GM12874 (cell line): ENCODE data around the gene CD300LG.

Experiments
- TF ChIP-seq, protein P1 (sequence below): IDR thresholded peaks from 2 replicates; pipeline ENCODE4 v1.5.1; 2011; ENCODE audit warnings: low read depth, mild to moderate bottlenecking, control low read depth, low read length, moderate library complexity; ENCODE audit not compliant: insufficient read depth

Gene CD300LG

GRCh38 chr17:43827596-43827995 is 19.4 kb upstream of the CD300LG start:
- TF ChIP-seq, protein P1, sequence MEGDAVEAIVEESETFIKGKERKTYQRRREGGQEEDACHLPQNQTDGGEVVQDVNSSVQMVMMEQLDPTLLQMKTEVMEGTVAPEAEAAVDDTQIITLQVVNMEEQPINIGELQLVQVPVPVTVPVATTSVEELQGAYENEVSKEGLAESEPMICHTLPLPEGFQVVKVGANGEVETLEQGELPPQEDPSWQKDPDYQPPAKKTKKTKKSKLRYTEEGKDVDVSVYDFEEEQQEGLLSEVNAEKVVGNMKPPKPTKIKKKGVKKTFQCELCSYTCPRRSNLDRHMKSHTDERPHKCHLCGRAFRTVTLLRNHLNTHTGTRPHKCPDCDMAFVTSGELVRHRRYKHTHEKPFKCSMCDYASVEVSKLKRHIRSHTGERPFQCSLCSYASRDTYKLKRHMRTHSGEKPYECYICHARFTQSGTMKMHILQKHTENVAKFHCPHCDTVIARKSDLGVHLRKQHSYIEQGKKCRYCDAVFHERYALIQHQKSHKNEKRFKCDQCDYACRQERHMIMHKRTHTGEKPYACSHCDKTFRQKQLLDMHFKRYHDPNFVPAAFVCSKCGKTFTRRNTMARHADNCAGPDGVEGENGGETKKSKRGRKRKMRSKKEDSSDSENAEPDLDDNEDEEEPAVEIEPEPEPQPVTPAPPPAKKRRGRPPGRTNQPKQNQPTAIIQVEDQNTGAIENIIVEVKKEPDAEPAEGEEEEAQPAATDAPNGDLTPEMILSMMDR: no peak

DNA sequence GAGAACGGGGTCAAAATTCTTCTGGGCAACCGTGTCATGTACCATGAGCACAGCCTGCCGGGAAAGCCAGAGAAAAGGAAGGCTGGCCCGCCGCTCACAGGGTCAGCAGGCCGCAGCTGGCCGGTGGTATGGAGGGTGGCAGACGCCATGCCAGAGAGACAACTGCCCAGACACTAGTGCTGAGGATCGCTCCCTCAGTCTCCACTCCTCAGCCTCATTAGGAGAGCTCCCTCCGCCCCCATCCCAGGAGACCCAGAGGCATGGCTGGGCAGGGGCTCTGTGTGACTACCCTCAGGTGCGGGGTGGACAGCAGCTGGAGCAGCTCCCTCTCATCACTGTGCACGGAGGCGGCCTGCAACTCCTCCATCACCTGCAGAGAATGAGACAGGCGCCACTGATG is 17.2 kb upstream of the CD300LG start:
- TF ChIP-seq, protein P1: no peak

- TF ChIP-seq, protein P1: no peak
Observed at GRCh38 chr17:43830510-43831140, 16.4 kb upstream of the CD300LG start.

DNA sequence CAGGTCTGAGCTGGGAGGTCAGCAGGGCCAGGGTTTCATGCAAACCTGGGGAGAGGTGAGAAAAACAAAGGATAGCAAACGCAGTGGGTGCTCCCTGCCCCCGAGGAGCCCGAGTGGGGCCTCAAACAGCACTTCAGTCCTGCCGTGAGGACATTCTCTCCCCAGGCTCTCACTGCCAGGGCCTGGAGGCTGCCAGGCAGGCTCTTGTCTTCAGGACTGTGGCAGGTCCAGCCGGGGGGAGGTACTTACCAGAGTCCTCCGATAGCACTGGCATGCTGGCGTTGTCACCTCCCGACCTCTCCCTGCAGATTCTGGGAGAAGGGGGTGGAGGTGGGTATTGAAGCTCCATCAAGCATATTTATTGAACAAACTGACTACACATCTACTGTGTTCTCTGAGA is 15.3 kb upstream of the CD300LG start:
- TF ChIP-seq, protein P1: no peak

DNA sequence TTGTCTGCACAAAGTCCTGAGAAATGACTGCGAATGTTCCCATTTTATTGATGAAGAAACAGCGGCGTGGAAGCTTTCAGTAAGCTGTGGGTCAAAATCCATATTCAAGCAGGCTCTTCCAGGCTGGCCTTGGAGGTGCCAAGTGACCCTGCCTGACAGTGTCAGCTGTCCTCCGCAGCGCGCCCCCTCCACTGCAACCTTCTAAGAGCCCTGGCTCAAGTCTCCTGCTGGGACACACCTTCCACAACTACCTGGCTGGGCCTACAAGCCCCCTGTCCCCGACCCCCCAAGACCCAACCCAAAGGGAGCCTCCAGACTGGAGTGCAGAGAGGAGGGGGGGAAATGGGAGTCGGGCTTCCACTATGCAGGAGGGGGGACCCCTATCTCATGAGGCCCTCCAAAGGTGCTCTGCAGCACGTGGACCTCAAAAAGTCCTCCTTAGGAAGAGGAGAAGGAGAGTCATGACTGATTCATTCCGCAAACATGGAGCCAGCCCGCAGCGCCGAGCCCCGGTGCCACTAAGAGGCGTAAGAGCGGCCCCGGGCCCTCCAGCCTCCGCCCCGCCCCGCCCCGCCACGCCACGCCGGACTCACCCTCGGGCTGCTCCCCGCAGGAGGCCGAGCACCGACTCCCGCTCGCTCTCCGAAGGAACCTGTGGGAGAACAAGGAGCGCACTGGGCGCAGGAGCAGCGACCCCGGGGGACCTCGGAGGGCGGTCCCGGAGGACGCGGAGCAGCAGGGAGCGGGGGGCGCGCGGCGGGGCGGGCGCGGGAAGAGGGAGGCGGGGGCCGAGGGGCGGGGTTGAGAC is 14.6 kb upstream of the CD300LG start:
- TF ChIP-seq, protein P1: no peak

- TF ChIP-seq, protein P1: no peak
Observed at GRCh38 chr17:43832976-43833829, 13.8 kb upstream of the CD300LG start, which contains the start of gene MPP3. MPP3 (minus strand) TSS chr17:43833146; CDS start chr17:43831906, 1,240 bp downstream.

GRCh38 chr17:43834106-43834505 is 12.9 kb upstream of the CD300LG start:
- TF ChIP-seq, protein P1: no peak
